ENCODE results near the gene PTGER2. TPM values are rescaled to one million over a fixed set of nuclear protein-coding genes. Genes with fewer than 3 reads are reported as not detected.
A peak's percentile ranks its signal among the peaks of the same experiment; 100 is the strongest.

PTGER2 gene
- total and polyA plus RNA-seq, 12 donors: 0.18 to 2.9 (median 1.3) TPM; not detected in 1

- intact Hi-C loops (cut with DNase I): no loop called here
- Histone ChIP-seq H3K27ac (no peak overlapping the region), H3K27me3 (no peaks in the 10 kb centered on the region), H3K9me3 (replicated peaks in 1 of 3) (no peaks in the 10 kb centered on the region), H3K36me3 (replicated peaks in 1 of 2) (no peaks in the 10 kb centered on the region), H3K4me3 (no peak overlapping the region), H3K4me1 (replicated peaks in 1 of 2) (peaks cover 0 to 6% of the 10 kb centered on the region in 2 donors)
- DNase-seq: no peak
- 80 to 83% (median 82%) methylated on average over 3 of the region's 3 CpGs for WGBS, 4 donors
- TF ChIP-seq POLR2A (IDR thresholded peaks at IDR 0.05): no peak
- TF ChIP-seq CTCF (IDR thresholded peaks at IDR 0.05): no peak
Measured at GRCh38 chr14:52332269-52332668, 18.2 kb downstream of the PTGER2 start.

- Histone ChIP-seq H3K36me3 (replicated peaks in 1 of 2) (no peaks in the 10 kb centered on the region), H3K27ac (no peak overlapping the region), H3K9me3 (replicated peaks in 1 of 3) (no peaks in the 10 kb centered on the region), H3K4me1 (replicated peaks in 1 of 2) (no peaks in the 10 kb centered on the region), H3K4me3 (no peak overlapping the region), H3K27me3 (no peaks in the 10 kb centered on the region)
- no peak for DNase-seq
- TF ChIP-seq CTCF (IDR thresholded peaks at IDR 0.05): no peak
- TF ChIP-seq POLR2A (IDR thresholded peaks at IDR 0.05): no peak
- intact Hi-C loops (cut with DNase I): no loop called here
- WGBS, 4 donors: 44 to 55% (median 49%) methylated on average over 5 of the region's 5 CpGs
Measured at GRCh38 chr14:52333108-52333507, 19.0 kb downstream of the PTGER2 start.

GRCh38 chr14:52333823-52334657 is 19.9 kb downstream of the PTGER2 start:
- no peaks in the 10 kb centered on the region for H3K9me3 ChIP-seq (replicated peaks in 1 of 3)
- H3K36me3 ChIP-seq (replicated peaks in 1 of 2): no peaks in the 10 kb centered on the region
- intact Hi-C loops (cut with DNase I): no loop called here
- 65 to 83% (median 77%) methylated on average over 8 of the region's 8 CpGs for WGBS, 4 donors
- no peak for TF ChIP-seq POLR2A (IDR thresholded peaks at IDR 0.05)
- no peak for TF ChIP-seq CTCF (IDR thresholded peaks at IDR 0.05)
- H3K4me1 ChIP-seq (replicated peaks in 1 of 2): no peaks in the 10 kb centered on the region
- no peak overlapping the region for H3K27ac ChIP-seq
- H3K4me3 ChIP-seq: no peak overlapping the region
- peak in 1 of 7 donors; percentile 26 for DNase-seq
- H3K27me3 ChIP-seq: no peaks in the 10 kb centered on the region

GRCh38 chr14:52336241-52336640 is 22.1 kb downstream of the PTGER2 start:
- no peaks in the 10 kb centered on the region for H3K4me1 ChIP-seq (replicated peaks in 1 of 2)
- H3K4me3 ChIP-seq: no peak overlapping the region
- H3K27ac ChIP-seq: no peak overlapping the region
- TF ChIP-seq POLR2A (IDR thresholded peaks at IDR 0.05): no peak
- no peak for TF ChIP-seq CTCF (IDR thresholded peaks at IDR 0.05)
- 77 to 90% (median 83%) methylated on average over 2 of the region's 2 CpGs for WGBS, 4 donors
- H3K9me3 ChIP-seq (replicated peaks in 1 of 3): no peaks in the 10 kb centered on the region
- H3K27me3 ChIP-seq: no peaks in the 10 kb centered on the region
- intact Hi-C loops (cut with DNase I): no loop called here
- DNase-seq: no peak
- H3K36me3 ChIP-seq (replicated peaks in 1 of 2): no peaks in the 10 kb centered on the region

Measured in adrenal gland (tissue), 12 donors.